OCI-LY1 (cell line): ENCODE data around the gene VWA1.

Source experiments
- CTCF ChIP-seq: fragments of 200-600 bp; sonication (generic), shearing (Covaris generic); IDR thresholded peaks from 2 replicates; pipeline ENCODE4 v1.5.1; 2017; ENCODE audit warnings: mild to moderate bottlenecking, antibody characterized with exemption, low read length, moderate library complexity, mixed read lengths
- EZH2 ChIP-seq: fragments of 200-600 bp; sonication (generic), shearing (Covaris generic); IDR thresholded peaks from 2 replicates; pipeline ENCODE4 v1.8.0; 2017; ENCODE audit warnings: borderline replicate concordance, mixed run types, mild to moderate bottlenecking, antibody characterized with exemption, low read length, moderate library complexity, mixed read lengths

- TF ChIP-seq CTCF (no peak), EZH2 (no peak)
Observed at GRCh38 chr1:1490633-1491230, 55.2 kb downstream of the VWA1 start.
